ENCODE measurements around the gene RNPEP. TPM values are rescaled to one million over a fixed set of nuclear protein-coding genes. Genes with fewer than 3 reads are reported as not detected.
A peak's percentile ranks its signal among the peaks of the same experiment; 100 is the strongest.

Gene RNPEP
- total RNA-seq (10 to 100 TPM; 14.1 to 36.2 (median 18.1) TPM), polyA plus RNA-seq (10 to 100 TPM; 12.4 to 14.3 TPM)
- long read RNA-seq, donor 1, transcript RNPEP-201 (11 exons, 2,427 nt), result major isoform, 30 of 37 reads
- long read RNA-seq, donor 1, partial matches to known transcripts, result 2 of 37 reads
- long read RNA-seq, donor 1, other reads (novel, unspliced or antisense), result 4 of 37 reads
- long read RNA-seq, donor 2, partial matches to known transcripts, result 2 of 13 reads
- long read RNA-seq, donor 2, other reads (novel, unspliced or antisense), result 10 of 13 reads
- long read RNA-seq, donor 3, transcript RNPEP-201 (11 exons, 2,427 nt), result major isoform, 18 of 22 reads
- long read RNA-seq, donor 3, partial matches to known transcripts, result 2 of 22 reads
- long read RNA-seq, donor 3, other reads (novel, unspliced or antisense), result 2 of 22 reads

DNA sequence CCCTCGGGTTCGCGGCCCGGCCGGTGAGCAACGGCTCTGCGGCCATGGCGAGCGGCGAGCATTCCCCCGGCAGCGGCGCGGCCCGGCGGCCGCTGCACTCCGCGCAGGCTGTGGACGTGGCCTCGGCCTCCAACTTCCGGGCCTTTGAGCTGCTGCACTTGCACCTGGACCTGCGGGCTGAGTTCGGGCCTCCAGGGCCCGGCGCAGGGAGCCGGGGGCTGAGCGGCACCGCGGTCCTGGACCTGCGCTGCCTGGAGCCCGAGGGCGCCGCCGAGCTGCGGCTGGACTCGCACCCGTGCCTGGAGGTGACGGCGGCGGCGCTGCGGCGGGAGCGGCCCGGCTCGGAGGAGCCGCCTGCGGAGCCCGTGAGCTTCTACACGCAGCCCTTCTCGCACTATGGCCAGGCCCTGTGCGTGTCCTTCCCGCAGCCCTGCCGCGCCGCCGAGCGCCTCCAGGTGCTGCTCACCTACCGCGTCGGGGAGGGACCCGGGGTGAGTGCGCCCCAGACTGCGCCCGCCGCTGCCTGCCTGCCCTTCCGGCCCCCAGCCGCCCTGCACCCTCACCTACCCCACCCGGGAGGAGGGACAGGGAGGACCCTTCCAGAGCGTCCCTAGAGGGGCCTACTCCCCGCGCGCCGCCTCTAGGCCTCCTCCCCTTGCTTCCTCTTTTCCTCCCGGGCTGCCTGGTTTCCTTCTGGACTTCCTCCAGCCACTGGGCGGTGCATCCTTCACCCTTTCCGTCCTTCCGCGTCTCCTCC, at the start of gene RNPEP:
Gene RNPEP, plus strand, starts transcription at position 26 of the 757 bp plus-strand sequence. Its CDS starts 19 bp downstream, at position 45.
- WGBS, 4 donors, result 0 to 1% (median 0%) methylated on average over 33 to 80 of the region's 80 CpGs
- ATAC-seq (peak; percentile 65 to 92 (median 88)), DNase-seq (peak; percentile 81 to 85 (median 83))
- Histone ChIP-seq H3K4me3 (peak within 1 kb of the TSS; percentile 75 to 100 (median 96)), H3K36me3 (peaks cover 0 to 5% (median 0%) of the 10 kb centered on the region in 9 donors), H3K4me1 (peaks cover 0 to 39% (median 16%) of the 10 kb centered on the region in 12 donors), H3K27ac (peak within 1 kb of the TSS; percentile 43 to 98 (median 94)), H3K27me3 (no peaks in the 10 kb centered on the region), H3K9me3 (no peaks in the 10 kb centered on the region)
- intact Hi-C loops (cut with DNase I), result loop anchor here in 3 of 10 donors (2.0 to 10.0 kb wide), 3 partner anchors 28 to 448 kb away; partner anchors contain the start of genes NAV1 (in 1 of the 3) and TIMM17A (in 1 of the 3)
- TF ChIP-seq POLR2A (IDR thresholded peaks at IDR 0.05), result peak; percentile 33 to 70
- TF ChIP-seq, protein P1, sequence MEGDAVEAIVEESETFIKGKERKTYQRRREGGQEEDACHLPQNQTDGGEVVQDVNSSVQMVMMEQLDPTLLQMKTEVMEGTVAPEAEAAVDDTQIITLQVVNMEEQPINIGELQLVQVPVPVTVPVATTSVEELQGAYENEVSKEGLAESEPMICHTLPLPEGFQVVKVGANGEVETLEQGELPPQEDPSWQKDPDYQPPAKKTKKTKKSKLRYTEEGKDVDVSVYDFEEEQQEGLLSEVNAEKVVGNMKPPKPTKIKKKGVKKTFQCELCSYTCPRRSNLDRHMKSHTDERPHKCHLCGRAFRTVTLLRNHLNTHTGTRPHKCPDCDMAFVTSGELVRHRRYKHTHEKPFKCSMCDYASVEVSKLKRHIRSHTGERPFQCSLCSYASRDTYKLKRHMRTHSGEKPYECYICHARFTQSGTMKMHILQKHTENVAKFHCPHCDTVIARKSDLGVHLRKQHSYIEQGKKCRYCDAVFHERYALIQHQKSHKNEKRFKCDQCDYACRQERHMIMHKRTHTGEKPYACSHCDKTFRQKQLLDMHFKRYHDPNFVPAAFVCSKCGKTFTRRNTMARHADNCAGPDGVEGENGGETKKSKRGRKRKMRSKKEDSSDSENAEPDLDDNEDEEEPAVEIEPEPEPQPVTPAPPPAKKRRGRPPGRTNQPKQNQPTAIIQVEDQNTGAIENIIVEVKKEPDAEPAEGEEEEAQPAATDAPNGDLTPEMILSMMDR (IDR thresholded peaks at IDR 0.05), result peak in 4 of 12 donors; percentile 4 to 18 (median 10)

DNA sequence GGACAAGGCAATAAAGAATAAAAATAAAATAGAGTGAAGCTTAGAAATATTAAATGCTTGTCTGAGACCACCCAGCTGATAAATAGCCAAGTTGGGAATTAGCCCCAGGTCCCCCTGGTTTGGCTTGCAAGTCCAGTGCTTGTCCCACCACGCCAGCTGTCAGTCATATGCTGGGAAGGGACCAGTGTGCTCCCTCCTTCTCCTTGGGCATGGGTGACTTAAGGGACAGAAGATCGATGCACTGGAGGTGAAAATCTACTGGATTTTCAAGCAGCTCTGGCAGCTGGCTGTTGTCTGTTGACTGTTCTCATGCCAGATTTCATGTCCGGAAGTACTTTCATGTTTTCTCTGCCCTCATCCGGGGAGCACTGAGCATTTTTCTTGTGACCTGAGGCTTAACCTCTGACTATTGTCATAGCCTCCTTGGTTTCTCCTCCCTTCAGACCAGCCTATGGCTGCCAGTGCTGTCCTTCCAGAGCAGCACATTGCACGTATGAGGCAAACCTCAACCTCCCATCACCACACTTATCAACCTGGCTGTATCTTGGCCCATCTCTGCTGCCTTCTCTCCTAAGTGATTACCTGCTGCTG, 48.5 kb upstream of the RNPEP start:
- Histone ChIP-seq H3K4me1 (peaks cover 0 to 9% (median 0%) of the 10 kb centered on the region in 12 donors), H3K27ac (peak overlapping the region in 2 of 12 donors; percentile 18 to 49), H3K4me3 (no peak overlapping the region), H3K36me3 (peaks cover 0 to 9% (median 0%) of the 10 kb centered on the region in 9 donors), H3K27me3 (no peaks in the 10 kb centered on the region), H3K9me3 (no peaks in the 10 kb centered on the region)
- ATAC-seq, result no peak
- TF ChIP-seq POLR2A (IDR thresholded peaks at IDR 0.05), result no peak
- TF ChIP-seq, protein P1 (IDR thresholded peaks at IDR 0.05), result no peak
- WGBS, 4 donors, result 43 to 60% (median 54%) methylated on average over 5 of the region's 5 CpGs
- intact Hi-C loops (cut with DNase I), result no loop called here
- no peak for DNase-seq

- Histone ChIP-seq H3K36me3 (peaks cover 0 to under 1% (median 0%) of the 10 kb centered on the region in 9 donors), H3K4me1 (peaks cover 0 to 28% (median 0%) of the 10 kb centered on the region in 12 donors), H3K9me3 (no peaks in the 10 kb centered on the region), H3K4me3 (no peak overlapping the region), H3K27me3 (no peaks in the 10 kb centered on the region), H3K27ac (peak overlapping the region in 3 of 12 donors; percentile 26 to 89 (median 39))
- TF ChIP-seq, protein P1 (IDR thresholded peaks at IDR 0.05), result no peak
- no peak for TF ChIP-seq POLR2A (IDR thresholded peaks at IDR 0.05)
- intact Hi-C loops (cut with DNase I), result no loop called here
- ATAC-seq (no peak), DNase-seq (no peak)
- 73 to 81% (median 76%) methylated on average over 5 of the region's 5 CpGs for WGBS, 4 donors
Measured at GRCh38 chr1:201937624-201938213, 44.7 kb upstream of the RNPEP start.

Data from heart left ventricle (tissue), 16 donors.